Effector memory CD8-positive, alpha-beta T cell (primary cell): ENCODE data around the gene SIRT1.

Experiments used
- ATAC-seq: fragments of 150-1000 bp; cut with Tn5 transposase; replicated peaks from 2 replicates; pipeline ENCODE4 v1.10.0; 2021; ENCODE audit warnings: mild to moderate bottlenecking, moderate library complexity
- DNase-seq, 3 experiments: peaks; one replicate each; pipeline ENCODE4 v3.0.0; 2021
- H3K27ac Mint-ChIP-seq, 2 donors: one replicate each; pipeline ENCODE4 v1.8.0; 2022; ENCODE audit warnings: mild to moderate bottlenecking in 2 of 2, mixed read lengths in 2 of 2, moderate library complexity in 2 of 2
- H3K27me3 Mint-ChIP-seq, 2 donors: one replicate each; pipeline ENCODE4 v1.8.0; 2022; ENCODE audit warnings: mixed read lengths in 2 of 2
- H3K36me3 Mint-ChIP-seq: one replicate; pipeline ENCODE4 v1.8.0; 2022; ENCODE audit warnings: mild to moderate bottlenecking, moderate library complexity, mixed read lengths; ENCODE audit not compliant: insufficient read depth
- H3K4me1 Mint-ChIP-seq, 2 donors: one replicate each; pipeline ENCODE4 v1.8.0; 2022; ENCODE audit warnings: low read depth in 2 of 2, mixed read lengths in 2 of 2
- H3K4me3 Mint-ChIP-seq, 2 donors: one replicate each; pipeline ENCODE4 v1.8.0; 2022; ENCODE audit warnings: mild to moderate bottlenecking in 2 of 2, mixed read lengths in 2 of 2, moderate library complexity in 2 of 2
- H3K9me3 Mint-ChIP-seq, 2 donors: one replicate each; pipeline ENCODE4 v1.8.0; 2022; ENCODE audit warnings: mixed read lengths in 2 of 2

Gene SIRT1

DNA sequence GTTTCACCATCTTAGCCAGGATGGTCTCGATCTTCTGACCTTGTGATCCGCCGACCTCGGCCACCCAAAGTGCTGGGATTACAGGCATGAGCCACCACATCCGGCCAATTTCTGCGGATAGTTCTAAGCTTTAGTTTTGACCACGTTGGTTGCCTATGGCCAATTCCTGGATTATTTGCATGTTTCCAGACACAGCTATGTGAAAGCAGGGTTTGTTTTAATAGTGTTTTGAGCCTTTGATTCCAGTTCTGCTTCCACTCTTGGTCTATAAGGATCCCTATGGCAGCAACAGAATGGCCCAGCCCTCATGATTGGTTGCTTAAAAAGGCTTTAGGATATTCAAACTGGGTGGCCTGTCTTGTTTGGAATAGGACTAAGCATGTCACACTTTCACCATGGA is 19.1 kb downstream of the SIRT1 start:
- H3K4me1 Mint-ChIP-seq = peaks cover 5 to 16% of the 10 kb centered on the region in 2 donors
- H3K27me3 Mint-ChIP-seq = no peaks in the 10 kb centered on the region
- H3K36me3 Mint-ChIP-seq = peaks cover 82% of the 10 kb centered on the region
- H3K4me3 Mint-ChIP-seq = no peak overlapping the region
- ATAC-seq (no peak), DNase-seq (no peak)
- H3K27ac Mint-ChIP-seq = no peak overlapping the region
- H3K9me3 Mint-ChIP-seq = no peaks in the 10 kb centered on the region

DNA sequence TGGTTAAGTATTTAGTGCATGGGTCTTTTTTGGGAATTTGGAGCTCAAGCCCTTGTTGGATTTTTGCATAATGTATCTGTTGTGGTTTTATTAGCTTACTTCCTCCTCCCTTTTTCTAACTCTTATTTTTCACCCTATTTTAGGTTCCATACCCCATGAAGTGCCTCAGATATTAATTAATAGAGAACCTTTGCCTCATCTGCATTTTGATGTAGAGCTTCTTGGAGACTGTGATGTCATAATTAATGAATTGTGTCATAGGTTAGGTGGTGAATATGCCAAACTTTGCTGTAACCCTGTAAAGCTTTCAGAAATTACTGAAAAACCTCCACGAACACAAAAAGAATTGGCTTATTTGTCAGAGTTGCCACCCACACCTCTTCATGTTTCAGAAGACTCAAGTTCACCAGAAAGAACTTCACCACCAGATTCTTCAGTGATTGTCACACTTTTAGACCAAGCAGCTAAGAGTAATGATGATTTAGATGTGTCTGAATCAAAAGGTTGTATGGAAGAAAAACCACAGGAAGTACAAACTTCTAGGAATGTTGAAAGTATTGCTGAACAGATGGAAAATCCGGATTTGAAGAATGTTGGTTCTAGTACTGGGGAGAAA is 28.0 kb downstream of the SIRT1 start:
- ATAC-seq (no peak), DNase-seq (no peak)
- peaks cover 82% of the 10 kb centered on the region for H3K36me3 Mint-ChIP-seq
- no peaks in the 10 kb centered on the region for H3K9me3 Mint-ChIP-seq
- H3K4me3 Mint-ChIP-seq = no peak overlapping the region
- H3K27ac Mint-ChIP-seq = peak overlapping the region in 1 of 2 donors; percentile 2
- no peaks in the 10 kb centered on the region for H3K27me3 Mint-ChIP-seq
- peaks cover 2 to 12% of the 10 kb centered on the region in 2 donors for H3K4me1 Mint-ChIP-seq

DNA sequence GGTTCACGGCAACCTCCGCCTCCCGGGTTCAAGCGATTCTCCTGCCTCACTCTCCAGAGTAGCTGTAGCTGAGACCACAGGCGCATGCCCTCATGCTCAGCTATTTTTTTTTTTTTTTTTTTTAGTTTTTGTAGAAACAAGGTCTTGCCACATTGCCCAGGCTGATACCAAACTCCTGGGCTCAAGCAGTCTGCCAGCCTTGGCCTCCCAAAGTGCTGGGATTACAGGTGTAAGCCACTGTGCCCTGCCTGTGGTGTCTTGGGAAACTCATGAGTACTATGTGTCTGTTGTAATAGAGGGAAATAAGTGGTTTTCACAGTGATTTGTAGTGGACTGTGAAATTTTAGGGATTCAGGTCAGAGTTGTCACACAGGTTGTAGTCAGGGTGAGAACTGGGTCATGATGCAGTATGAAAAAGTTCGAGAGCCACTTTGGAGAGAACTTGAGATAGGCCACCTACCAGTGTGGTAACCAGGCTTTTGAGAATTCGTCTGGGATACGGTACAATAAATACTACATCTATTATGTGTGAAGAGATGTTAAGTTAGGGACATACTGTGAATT is 30.4 kb downstream of the SIRT1 start:
- ATAC-seq (no peak), DNase-seq (no peak)
- Mint-ChIP-seq H3K27me3 (no peaks in the 10 kb centered on the region), H3K36me3 (peaks cover 64% of the 10 kb centered on the region), H3K9me3 (no peaks in the 10 kb centered on the region), H3K4me1 (peaks cover 2 to 16% of the 10 kb centered on the region in 2 donors), H3K27ac (peak overlapping the region; percentile 19 to 75), H3K4me3 (no peak overlapping the region)

DNA sequence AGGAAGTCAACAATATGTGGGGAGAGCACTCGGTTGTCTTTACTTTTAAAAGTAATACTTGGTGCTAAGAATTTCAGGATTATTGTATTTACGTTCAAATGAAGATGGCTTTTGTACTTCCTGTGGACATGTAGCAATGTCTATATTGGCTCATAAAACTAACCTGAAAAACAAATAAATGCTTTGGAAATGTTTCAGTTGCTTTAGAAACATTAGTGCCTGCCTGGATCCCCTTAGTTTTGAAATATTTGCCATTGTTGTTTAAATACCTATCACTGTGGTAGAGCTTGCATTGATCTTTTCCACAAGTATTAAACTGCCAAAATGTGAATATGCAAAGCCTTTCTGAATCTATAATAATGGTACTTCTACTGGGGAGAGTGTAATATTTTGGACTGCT is 32.7 kb downstream of the SIRT1 start:
- no peaks in the 10 kb centered on the region for H3K9me3 Mint-ChIP-seq
- ATAC-seq (no peak), DNase-seq (no peak)
- H3K36me3 Mint-ChIP-seq = peaks cover 42% of the 10 kb centered on the region
- H3K4me1 Mint-ChIP-seq = peaks cover 2 to 16% of the 10 kb centered on the region in 2 donors
- no peaks in the 10 kb centered on the region for H3K27me3 Mint-ChIP-seq
- no peak overlapping the region for H3K4me3 Mint-ChIP-seq
- H3K27ac Mint-ChIP-seq = no peak overlapping the region

DNA sequence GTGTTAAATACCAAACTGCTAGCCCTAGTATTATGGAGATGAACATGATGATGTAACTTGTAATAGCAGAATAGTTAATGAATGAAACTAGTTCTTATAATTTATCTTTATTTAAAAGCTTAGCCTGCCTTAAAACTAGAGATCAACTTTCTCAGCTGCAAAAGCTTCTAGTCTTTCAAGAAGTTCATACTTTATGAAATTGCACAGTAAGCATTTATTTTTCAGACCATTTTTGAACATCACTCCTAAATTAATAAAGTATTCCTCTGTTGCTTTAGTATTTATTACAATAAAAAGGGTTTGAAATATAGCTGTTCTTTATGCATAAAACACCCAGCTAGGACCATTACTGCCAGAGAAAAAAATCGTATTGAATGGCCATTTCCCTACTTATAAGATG is 33.2 kb downstream of the SIRT1 start:
- Mint-ChIP-seq H3K27me3 (no peaks in the 10 kb centered on the region), H3K4me3 (no peak overlapping the region), H3K9me3 (no peaks in the 10 kb centered on the region), H3K27ac (no peak overlapping the region), H3K36me3 (peaks cover 37% of the 10 kb centered on the region), H3K4me1 (peaks cover 2 to 12% of the 10 kb centered on the region in 2 donors)
- ATAC-seq (no peak), DNase-seq (no peak)

DNA sequence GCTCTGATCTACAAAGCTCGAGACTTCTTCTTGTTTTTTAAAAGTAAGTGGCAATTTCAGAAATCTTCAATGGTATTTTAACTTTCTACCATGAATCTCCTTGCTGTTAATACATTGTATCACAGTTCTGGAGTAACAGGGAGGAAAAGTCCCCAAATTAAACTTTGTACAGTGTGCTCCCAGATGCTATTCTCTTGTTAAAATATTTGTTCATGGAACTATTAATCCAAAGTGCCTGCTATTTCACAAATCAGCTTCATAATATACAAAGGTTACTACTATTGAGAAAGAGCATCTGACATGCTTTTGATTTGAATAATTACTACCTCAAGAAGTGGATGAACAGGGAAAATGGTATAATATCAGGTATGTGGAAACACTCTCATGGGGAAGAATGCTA is 36.6 kb downstream of the SIRT1 start:
- Mint-ChIP-seq H3K9me3 (no peaks in the 10 kb centered on the region), H3K36me3 (peaks cover 32% of the 10 kb centered on the region), H3K27me3 (no peaks in the 10 kb centered on the region), H3K4me3 (no peak overlapping the region), H3K4me1 (peaks cover 0 to 5% of the 10 kb centered on the region in 2 donors), H3K27ac (peak overlapping the region; percentile 62 to 80)
- DNase-seq (no peak), ATAC-seq (no peak)

DNA sequence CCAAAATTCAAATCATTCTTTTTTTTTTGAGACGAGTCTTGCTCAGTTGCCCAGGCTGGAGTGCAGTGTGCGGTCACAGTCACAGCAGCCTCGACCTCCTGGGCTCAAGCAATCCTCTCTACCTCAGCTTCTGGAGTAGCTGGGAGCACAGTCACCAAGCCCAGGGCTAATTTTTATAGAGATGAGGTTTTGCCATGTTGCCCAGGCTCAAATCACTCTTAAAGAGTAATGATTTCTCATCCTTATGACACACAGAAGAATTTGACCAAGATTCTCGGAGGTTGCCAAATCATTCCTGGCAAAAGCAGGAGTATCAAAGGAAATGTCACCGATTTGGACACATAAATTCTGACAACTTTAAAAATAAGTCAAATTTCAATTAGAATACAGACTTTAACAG is 39.1 kb downstream of the SIRT1 start:
- ATAC-seq (no peak), DNase-seq (no peak)
- peaks cover 0 to 1% of the 10 kb centered on the region in 2 donors for H3K4me1 Mint-ChIP-seq
- H3K27ac Mint-ChIP-seq = no peak overlapping the region
- peaks cover 32% of the 10 kb centered on the region for H3K36me3 Mint-ChIP-seq
- no peaks in the 10 kb centered on the region for H3K9me3 Mint-ChIP-seq
- no peaks in the 10 kb centered on the region for H3K27me3 Mint-ChIP-seq
- no peak overlapping the region for H3K4me3 Mint-ChIP-seq

DNA sequence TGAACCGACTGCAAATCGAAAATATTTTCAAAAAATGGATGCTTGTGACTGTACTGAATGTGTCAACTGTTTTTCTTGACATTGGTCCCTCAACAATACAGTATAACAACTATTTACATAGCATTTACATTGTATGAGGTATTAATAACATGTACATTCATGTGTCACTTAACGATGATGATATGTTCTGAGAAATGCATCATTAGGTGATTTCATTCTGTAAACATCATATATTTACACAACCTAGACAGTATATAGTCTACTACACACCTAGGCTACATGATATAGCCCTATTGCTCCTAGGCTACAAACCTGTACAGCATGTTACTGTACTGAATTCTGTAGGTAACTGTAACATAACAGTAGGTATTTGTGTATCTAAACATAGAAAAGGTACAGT is 39.7 kb downstream of the SIRT1 start:
- no peak overlapping the region for H3K4me3 Mint-ChIP-seq
- no peak for DNase-seq
- H3K27ac Mint-ChIP-seq = no peak overlapping the region
- no peaks in the 10 kb centered on the region for H3K27me3 Mint-ChIP-seq
- no peaks in the 10 kb centered on the region for H3K4me1 Mint-ChIP-seq
- peaks cover 28% of the 10 kb centered on the region for H3K36me3 Mint-ChIP-seq
- no peaks in the 10 kb centered on the region for H3K9me3 Mint-ChIP-seq
- no peak for ATAC-seq

DNA sequence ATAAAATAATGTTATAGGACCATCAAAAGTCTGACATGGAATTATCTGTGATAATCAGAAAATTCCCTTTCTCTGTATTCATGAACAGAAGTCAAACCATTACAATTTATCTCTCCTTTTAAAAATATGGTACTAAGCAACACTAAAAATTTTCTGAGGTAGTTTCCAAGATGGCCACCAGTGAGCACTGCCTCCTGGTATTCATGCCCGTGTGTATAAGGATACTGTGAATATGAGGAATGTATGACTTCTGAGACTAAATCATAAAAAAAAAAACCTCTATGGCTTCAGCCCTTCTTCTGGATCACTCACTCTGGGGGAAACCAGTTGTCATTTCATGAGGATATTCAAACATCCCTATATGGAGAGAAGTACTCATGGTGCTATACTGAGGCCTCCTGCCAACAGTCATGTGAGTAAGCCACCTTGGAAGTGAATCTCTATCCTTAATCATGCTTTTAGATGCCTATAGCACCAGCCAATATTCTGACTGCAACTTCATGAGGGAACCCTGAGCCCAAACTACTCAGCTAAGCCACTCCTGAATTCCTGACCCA is 41.1 kb downstream of the SIRT1 start:
- DNase-seq (no peak), ATAC-seq (no peak)
- Mint-ChIP-seq H3K4me3 (no peak overlapping the region), H3K9me3 (no peaks in the 10 kb centered on the region), H3K27me3 (no peaks in the 10 kb centered on the region), H3K27ac (peak overlapping the region in 1 of 2 donors; percentile 38), H3K4me1 (no peaks in the 10 kb centered on the region), H3K36me3 (peaks cover 36% of the 10 kb centered on the region)

DNA sequence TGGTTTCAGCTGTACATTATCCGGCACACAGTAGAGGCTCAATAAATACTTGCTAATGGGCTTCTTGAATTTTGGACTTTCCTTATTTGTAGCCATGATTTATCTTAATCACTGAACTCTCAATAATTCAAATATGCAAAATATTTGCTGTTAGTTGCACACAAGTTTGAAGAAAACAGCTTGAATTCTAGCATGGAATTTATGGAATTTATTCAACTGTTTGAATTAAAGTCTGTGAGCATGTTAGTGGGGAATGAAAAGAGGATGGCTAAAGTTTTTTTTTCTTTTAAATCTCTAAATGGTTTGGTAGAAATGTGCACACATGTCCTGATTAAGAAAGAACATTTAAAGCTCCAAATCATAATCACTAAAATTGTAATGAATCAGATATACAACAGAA is 42.5 kb downstream of the SIRT1 start:
- H3K27ac Mint-ChIP-seq = peak overlapping the region in 1 of 2 donors; percentile 15
- H3K9me3 Mint-ChIP-seq = no peaks in the 10 kb centered on the region
- H3K4me3 Mint-ChIP-seq = no peak overlapping the region
- H3K27me3 Mint-ChIP-seq = no peaks in the 10 kb centered on the region
- no peaks in the 10 kb centered on the region for H3K4me1 Mint-ChIP-seq
- ATAC-seq = no peak
- peaks cover 48% of the 10 kb centered on the region for H3K36me3 Mint-ChIP-seq
- no peak for DNase-seq

DNA sequence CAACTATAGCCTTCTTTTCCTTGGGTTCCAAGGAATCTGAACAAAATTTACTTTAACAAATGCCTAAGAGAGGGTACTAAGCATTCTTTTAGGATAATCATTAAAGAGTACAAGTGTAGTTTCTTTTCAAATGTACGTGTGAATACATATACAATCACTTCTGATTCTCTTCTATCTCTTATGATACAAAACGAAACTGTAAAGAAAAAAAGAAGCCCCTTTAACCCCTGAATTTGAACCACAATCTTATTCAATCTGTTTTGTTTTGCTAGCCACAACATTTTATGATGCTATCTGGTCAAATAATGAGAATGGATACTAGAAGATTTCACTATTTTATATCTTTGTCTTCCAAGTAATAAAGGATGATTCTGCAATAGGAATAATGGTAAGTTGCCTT is 48.7 kb downstream of the SIRT1 start:
- peak overlapping the region in 1 of 2 donors; percentile 57 for H3K27ac Mint-ChIP-seq
- no peaks in the 10 kb centered on the region for H3K4me1 Mint-ChIP-seq
- no peak overlapping the region for H3K4me3 Mint-ChIP-seq
- ATAC-seq (no peak), DNase-seq (no peak)
- H3K27me3 Mint-ChIP-seq = no peaks in the 10 kb centered on the region
- H3K9me3 Mint-ChIP-seq = no peaks in the 10 kb centered on the region
- H3K36me3 Mint-ChIP-seq = peaks cover 57% of the 10 kb centered on the region

DNA sequence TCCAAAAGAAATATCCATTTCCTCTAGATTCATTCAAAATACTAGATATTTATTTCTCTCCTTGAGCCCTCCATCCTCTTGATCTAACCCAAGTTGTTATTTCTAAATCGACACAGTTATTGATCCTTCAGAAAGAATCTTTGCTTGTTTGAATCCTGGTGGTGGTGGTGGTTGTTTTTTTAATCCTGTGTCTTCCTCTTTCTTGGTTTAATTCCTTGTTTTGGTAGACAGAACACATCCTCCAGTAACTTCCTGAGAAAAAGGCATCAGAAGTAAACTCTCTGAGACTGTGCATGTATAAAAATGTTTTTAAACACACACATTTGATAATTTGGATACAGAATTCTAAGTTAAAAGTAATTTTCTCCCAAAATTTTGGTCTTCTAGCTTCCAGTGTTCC is 49.9 kb downstream of the SIRT1 start:
- H3K27ac Mint-ChIP-seq = peak overlapping the region in 1 of 2 donors; percentile 28
- ATAC-seq (no peak), DNase-seq (no peak)
- no peak overlapping the region for H3K4me3 Mint-ChIP-seq
- no peaks in the 10 kb centered on the region for H3K9me3 Mint-ChIP-seq
- H3K36me3 Mint-ChIP-seq = peaks cover 65% of the 10 kb centered on the region
- H3K4me1 Mint-ChIP-seq = no peaks in the 10 kb centered on the region
- H3K27me3 Mint-ChIP-seq = no peaks in the 10 kb centered on the region

DNA sequence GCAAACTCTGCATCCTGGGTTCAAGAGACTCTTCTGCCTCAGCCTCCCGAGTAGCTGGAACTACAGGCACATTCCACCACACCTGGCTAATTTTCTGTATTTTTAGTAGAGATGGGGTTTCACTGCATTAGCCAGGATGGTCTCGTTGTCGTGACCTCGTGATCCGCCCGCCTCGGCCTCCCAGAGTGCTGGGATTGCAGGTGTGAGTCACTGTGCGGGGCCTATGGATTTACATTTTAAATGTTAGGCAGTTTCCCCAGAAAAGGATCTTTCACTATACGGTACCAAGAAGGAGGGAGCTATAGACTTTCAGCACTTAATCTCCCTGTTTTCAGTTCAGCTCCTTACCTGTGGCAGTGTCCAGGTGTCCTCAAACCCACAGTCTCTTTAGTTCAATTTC is 50.8 kb downstream of the SIRT1 start:
- no peaks in the 10 kb centered on the region for H3K27me3 Mint-ChIP-seq
- no peak for DNase-seq
- H3K4me1 Mint-ChIP-seq = no peaks in the 10 kb centered on the region
- peaks cover 62% of the 10 kb centered on the region for H3K36me3 Mint-ChIP-seq
- H3K27ac Mint-ChIP-seq = peak overlapping the region in 1 of 2 donors; percentile 76
- H3K9me3 Mint-ChIP-seq = no peaks in the 10 kb centered on the region
- ATAC-seq = no peak
- no peak overlapping the region for H3K4me3 Mint-ChIP-seq

DNA sequence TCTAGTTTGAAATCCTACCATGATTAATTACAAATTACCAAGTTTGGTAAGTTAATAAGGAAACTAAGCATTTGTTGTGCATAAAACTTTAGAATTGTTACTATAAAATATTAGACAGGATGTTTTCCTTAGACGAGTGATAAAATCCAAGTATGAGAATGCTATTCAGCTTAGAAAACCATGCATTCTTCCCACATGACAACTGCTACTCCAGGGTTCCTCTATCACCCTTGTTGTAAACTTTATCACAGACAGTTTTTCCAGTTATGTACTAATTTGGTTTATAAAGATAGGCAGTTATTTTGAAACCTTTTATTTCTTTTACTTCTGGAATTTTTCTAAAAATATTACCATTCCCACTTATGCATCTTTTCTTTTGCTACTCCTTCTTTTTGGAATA is 52.0 kb downstream of the SIRT1 start:
- Mint-ChIP-seq H3K4me3 (no peak overlapping the region), H3K36me3 (peaks cover 57% of the 10 kb centered on the region), H3K27ac (no peak overlapping the region), H3K27me3 (no peaks in the 10 kb centered on the region), H3K4me1 (no peaks in the 10 kb centered on the region), H3K9me3 (no peaks in the 10 kb centered on the region)
- ATAC-seq = no peak
- no peak for DNase-seq
